Measurements from ENCODE around the gene NELFB.
A peak's percentile ranks its signal among the peaks of the same experiment; 100 is the strongest.

The NELFB gene

DNA sequence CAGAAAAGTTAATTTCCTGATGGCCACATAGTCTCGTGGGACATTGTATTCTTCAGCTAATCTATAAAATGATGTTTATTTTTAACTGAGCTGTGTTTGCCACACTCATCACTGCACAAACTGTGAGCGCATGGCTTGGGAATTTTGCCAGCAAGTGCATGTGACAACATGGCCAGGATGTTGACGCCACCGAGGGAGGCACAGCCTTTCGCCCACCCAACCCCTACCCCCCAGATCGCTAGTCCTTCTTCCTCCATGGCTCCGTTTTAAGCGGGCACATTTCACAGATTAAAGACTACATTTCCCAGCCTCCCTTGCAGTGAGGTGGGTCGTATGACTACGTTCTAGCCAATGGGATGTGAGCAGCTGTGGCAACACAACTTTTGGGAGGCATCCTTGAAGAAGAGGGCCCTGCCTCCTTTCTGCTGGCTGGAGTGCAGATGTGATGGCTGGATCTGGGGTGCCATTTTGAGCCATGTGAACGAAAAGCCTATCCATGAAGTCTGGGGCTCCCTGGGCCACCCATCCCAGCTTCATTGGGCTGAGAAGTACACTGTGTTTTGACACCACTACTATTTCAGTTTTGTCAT is 39.1 kb downstream of the NELFB start:
- TF ChIP-seq, protein P1, sequence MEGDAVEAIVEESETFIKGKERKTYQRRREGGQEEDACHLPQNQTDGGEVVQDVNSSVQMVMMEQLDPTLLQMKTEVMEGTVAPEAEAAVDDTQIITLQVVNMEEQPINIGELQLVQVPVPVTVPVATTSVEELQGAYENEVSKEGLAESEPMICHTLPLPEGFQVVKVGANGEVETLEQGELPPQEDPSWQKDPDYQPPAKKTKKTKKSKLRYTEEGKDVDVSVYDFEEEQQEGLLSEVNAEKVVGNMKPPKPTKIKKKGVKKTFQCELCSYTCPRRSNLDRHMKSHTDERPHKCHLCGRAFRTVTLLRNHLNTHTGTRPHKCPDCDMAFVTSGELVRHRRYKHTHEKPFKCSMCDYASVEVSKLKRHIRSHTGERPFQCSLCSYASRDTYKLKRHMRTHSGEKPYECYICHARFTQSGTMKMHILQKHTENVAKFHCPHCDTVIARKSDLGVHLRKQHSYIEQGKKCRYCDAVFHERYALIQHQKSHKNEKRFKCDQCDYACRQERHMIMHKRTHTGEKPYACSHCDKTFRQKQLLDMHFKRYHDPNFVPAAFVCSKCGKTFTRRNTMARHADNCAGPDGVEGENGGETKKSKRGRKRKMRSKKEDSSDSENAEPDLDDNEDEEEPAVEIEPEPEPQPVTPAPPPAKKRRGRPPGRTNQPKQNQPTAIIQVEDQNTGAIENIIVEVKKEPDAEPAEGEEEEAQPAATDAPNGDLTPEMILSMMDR (conservative IDR thresholded peaks at IDR 0.05; ENCODE audit: low read length) = no peak

DNA sequence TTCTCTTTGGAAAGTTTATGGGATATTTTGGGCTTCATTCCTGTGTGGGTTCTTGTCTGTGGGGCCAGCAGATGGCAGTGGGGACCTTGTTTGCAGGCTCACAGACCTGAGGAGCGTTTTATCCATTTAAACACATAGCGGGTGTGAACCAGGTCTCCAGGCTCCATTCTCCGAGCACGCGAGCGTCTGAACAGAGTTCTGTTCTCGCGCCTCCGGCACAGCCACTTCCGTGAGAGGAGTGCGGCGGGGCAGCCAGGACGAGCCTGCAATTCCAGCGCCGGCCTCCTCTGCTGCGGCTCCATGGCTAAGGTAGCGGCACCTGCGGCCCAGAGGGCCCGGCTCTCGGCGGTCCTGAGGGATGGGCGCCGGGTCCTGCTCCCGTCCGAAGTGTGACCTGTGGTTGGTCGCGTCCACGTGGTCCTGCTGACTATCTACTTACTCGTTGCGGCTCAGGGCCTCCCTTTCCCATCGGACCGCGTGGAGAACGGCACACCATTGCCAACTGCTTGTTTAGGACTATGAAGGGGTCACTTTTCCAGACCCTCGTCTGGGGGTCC is 39.6 kb downstream of the NELFB start:
- H3K4me3 ChIP-seq (ENCODE audit: low read length) = no peak overlapping the region
- no peak for DNase-seq (ENCODE audit: low read depth)
- TF ChIP-seq, protein P1 (conservative IDR thresholded peaks at IDR 0.05; ENCODE audit: low read length) = peak; percentile 37

More for the DNA sequence above, 39.1 kb downstream of the NELFB start:
- H3K4me3 ChIP-seq (ENCODE audit: low read length) = no peak overlapping the region
- no peak for DNase-seq (ENCODE audit: low read depth)

DNA sequence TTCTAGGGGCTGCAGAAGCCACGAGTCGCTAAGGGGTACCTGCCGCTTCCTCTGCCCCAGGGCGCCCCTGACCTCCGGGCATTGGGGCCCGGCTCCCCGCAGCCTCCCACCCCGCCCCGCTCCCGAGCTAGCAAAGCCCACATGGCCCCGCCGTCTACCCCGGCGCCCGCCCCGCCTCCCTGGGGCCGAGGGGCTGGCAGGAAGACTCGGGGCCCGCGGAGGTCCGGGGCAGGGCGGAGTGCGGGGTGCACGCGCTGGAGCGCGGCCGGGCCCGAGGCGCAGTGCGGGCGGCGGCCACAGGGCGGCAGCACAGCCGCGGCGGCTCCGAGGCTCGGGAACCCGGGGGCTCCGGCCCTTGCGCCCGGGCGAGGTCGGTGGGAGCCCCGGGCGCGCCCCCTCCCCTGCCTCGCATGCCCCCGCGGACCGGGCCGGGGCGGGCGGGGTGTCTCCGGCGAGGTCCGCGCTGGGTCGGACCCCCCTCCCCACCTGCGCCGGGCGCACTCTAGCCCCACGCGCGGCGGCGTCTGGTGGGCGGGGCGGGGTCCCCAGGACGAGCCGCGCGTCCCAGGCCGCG is 40.2 kb downstream of the NELFB start:
- no peak overlapping the region for H3K4me3 ChIP-seq (ENCODE audit: low read length)
- TF ChIP-seq, protein P1 (conservative IDR thresholded peaks at IDR 0.05; ENCODE audit: low read length) = peak; percentile 16; the same call in 1 of the 2 replicates

DNA sequence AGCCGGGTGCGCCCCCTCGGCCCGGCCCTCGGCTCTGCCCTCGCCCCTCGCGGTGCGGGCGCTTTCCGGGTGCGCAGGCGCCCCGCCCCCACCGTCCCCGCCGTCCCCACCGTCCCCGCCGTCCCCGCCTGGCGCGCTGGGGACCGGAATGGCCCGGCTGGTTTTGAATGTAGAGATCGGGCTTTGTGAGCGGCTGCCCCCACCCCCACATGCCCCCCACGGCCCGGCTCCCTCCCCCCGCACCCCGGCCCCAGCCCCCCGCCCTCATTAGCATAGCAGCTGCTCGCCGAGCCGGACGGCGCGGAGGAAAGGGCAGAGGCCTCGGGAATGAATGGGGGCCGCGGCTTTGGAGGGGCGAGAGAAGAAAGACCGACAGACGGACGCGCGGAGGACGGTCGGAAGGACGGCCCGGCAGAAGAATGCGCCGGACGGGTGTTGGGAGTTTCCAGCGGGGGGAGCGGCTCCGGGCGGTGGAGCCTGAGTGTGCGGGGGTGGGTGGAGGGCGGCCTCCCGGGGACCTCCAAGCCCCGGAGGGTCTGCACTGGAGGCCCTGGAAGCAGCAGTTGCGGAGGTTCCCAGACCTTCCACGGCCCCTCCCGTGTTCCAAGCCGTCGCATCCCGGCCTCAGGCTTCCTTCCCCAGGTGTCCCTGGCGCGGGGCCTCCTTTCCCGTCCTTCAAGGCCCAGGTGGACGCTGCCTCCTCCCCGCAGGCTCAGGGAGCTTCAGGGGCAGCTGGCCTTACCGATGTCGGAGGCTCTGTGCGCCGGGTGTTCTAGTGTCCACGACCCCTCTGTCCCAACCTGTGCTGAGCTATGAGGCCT is 40.9 kb downstream of the NELFB start:
- TF ChIP-seq, protein P1 (conservative IDR thresholded peaks at IDR 0.05; ENCODE audit: low read length) = no peak
- H3K4me3 ChIP-seq (ENCODE audit: low read length) = no peak overlapping the region
- DNase-seq (ENCODE audit: low read depth) = no peak

More for the DNA sequence above, 40.2 kb downstream of the NELFB start:
- no peak for DNase-seq (ENCODE audit: low read depth)

DNA sequence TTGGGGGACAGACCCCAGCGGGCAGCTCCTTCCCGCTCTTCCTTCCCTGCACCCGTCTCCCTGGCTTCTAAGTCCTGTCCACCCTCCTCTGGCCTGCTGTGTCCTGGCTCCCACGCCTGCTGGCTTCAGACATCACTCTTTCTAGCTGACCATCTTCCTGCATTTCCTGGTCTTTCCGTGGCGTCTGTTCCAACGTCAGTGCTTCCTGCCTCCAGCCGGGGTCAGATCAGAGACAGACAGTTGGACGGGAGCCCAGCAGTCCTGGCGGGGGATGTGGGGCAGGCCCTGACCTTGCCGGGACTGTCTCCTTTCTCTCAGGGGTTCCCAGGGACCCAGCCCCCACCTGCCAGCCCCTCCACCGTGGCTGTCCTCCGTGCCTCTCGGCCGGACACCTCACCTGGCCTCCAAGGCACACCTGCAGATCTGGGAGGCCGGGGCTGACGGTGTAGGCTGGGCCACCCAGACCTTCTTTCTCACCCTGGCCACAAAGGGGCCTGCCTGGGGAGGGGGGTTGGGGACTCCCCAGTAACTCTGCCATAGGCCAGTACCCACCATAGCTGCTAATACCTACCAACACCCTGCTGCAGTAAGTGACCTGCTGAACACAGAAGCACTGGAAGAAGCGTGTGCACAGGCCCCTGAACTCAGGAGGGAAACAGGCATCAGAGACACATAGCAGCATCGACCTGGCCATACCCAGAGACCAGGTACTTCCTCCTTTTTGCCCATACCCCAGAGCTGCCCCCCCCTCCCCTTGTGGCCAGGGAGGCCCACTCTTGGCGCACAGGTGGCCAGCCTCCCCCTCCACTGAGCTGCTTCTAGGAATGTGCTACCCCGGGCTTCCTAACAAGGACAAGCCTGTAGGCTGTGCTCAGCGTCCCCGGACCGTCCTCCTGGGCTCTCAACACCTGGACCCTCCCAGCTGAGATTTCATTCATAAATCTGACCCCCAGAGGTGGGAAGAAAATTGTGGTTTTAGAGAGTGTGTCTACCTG is 41.8 kb downstream of the NELFB start:
- TF ChIP-seq, protein P1 (conservative IDR thresholded peaks at IDR 0.05; ENCODE audit: low read length) = no peak
- DNase-seq (ENCODE audit: low read depth) = no peak
- no peak overlapping the region for H3K4me3 ChIP-seq (ENCODE audit: low read length)

DNA sequence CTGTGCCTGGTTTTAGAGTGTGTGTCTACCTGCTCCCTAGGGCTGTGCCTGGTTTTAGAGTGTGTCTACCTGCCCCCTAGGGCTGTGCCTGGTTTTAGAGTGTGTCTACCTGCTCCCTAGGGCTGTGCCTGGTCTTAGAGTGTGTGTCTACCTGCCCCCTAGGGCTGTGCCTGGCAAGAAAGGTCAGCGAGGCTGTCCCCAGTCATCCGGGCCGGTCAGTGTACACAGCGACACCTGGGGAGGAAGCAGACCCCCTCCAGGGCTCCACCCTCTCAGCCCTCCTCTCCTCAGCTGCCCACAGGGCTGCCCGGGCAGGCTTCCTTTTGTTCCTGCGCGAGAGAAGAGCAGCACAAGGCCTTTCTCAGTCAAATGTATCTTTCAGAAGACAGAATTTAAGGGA is 42.8 kb downstream of the NELFB start:
- DNase-seq (ENCODE audit: low read depth) = no peak
- TF ChIP-seq, protein P1 (conservative IDR thresholded peaks at IDR 0.05; ENCODE audit: low read length) = no peak
- H3K4me3 ChIP-seq (ENCODE audit: low read length) = no peak overlapping the region
